Measurements from ENCODE around the gene OCA2.

DNA sequence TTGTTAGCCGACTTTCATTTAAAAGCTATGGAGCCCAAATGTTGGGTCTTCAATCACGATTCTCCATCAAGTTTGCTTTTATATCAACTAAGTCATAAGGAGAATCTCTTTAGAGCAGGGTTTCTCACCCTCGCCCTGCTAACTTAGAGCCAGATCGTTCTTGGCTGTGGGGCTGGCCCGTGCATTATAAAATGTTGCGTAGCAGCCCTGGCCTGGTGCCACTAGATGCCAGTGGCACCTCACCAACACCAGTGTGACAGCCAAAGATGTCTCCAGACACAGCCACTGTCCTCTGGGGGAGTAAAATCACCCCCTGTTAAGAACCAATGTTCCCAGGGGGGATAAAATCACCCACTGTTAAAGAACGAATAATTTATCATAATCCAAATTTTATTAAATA, 226.1 kb downstream of the OCA2 start:
- TF ChIP-seq, protein P1, sequence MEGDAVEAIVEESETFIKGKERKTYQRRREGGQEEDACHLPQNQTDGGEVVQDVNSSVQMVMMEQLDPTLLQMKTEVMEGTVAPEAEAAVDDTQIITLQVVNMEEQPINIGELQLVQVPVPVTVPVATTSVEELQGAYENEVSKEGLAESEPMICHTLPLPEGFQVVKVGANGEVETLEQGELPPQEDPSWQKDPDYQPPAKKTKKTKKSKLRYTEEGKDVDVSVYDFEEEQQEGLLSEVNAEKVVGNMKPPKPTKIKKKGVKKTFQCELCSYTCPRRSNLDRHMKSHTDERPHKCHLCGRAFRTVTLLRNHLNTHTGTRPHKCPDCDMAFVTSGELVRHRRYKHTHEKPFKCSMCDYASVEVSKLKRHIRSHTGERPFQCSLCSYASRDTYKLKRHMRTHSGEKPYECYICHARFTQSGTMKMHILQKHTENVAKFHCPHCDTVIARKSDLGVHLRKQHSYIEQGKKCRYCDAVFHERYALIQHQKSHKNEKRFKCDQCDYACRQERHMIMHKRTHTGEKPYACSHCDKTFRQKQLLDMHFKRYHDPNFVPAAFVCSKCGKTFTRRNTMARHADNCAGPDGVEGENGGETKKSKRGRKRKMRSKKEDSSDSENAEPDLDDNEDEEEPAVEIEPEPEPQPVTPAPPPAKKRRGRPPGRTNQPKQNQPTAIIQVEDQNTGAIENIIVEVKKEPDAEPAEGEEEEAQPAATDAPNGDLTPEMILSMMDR (IDR thresholded peaks at IDR 0.05; ENCODE audit: low read depth, low read length) = no peak
- no peak for TF ChIP-seq EZH2phosphoT487 (IDR thresholded peaks at IDR 0.05; ENCODE audit: low read depth)
